Fibroblast of skin of back (primary cell): ENCODE data around the gene MON2. TPM values are rescaled to one million over a fixed set of nuclear protein-coding genes. Genes with fewer than 3 reads are reported as not detected.
"Not testable (repeated sequence)": the region's sequence is repeated elsewhere in the genome, so short reads cannot be mapped to it uniquely, and the experiment has no call there.

Experiments used
- DNase-seq: peaks from one replicate; pipeline ENCODE4 v3.0.0-alpha.2; 2013
- polyA plus RNA-seq, 2 experiments: library from polyadenylated mRNA; unstranded; fragments of 120-200 nt; gene quantifications; one replicate each; pipeline ENCODE4 v1.2.1, GENCODE V29; 2013; ENCODE audit not compliant: insufficient read length in 2 of 2

MON2 gene, protein sequence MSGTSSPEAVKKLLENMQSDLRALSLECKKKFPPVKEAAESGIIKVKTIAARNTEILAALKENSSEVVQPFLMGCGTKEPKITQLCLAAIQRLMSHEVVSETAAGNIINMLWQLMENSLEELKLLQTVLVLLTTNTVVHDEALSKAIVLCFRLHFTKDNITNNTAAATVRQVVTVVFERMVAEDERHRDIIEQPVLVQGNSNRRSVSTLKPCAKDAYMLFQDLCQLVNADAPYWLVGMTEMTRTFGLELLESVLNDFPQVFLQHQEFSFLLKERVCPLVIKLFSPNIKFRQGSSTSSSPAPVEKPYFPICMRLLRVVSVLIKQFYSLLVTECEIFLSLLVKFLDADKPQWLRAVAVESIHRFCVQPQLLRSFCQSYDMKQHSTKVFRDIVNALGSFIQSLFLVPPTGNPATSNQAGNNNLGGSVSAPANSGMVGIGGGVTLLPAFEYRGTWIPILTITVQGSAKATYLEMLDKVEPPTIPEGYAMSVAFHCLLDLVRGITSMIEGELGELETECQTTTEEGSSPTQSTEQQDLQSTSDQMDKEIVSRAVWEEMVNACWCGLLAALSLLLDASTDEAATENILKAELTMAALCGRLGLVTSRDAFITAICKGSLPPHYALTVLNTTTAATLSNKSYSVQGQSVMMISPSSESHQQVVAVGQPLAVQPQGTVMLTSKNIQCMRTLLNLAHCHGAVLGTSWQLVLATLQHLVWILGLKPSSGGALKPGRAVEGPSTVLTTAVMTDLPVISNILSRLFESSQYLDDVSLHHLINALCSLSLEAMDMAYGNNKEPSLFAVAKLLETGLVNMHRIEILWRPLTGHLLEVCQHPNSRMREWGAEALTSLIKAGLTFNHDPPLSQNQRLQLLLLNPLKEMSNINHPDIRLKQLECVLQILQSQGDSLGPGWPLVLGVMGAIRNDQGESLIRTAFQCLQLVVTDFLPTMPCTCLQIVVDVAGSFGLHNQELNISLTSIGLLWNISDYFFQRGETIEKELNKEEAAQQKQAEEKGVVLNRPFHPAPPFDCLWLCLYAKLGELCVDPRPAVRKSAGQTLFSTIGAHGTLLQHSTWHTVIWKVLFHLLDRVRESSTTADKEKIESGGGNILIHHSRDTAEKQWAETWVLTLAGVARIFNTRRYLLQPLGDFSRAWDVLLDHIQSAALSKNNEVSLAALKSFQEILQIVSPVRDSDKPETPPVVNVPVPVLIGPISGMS (N-terminal part only)
- polyA plus RNA-seq (2013, experiment 1 of 2; ENCODE audit: insufficient read length) = 23.4 TPM
- polyA plus RNA-seq (2013, experiment 2 of 2; ENCODE audit: insufficient read length) = 33.4 TPM

DNA sequence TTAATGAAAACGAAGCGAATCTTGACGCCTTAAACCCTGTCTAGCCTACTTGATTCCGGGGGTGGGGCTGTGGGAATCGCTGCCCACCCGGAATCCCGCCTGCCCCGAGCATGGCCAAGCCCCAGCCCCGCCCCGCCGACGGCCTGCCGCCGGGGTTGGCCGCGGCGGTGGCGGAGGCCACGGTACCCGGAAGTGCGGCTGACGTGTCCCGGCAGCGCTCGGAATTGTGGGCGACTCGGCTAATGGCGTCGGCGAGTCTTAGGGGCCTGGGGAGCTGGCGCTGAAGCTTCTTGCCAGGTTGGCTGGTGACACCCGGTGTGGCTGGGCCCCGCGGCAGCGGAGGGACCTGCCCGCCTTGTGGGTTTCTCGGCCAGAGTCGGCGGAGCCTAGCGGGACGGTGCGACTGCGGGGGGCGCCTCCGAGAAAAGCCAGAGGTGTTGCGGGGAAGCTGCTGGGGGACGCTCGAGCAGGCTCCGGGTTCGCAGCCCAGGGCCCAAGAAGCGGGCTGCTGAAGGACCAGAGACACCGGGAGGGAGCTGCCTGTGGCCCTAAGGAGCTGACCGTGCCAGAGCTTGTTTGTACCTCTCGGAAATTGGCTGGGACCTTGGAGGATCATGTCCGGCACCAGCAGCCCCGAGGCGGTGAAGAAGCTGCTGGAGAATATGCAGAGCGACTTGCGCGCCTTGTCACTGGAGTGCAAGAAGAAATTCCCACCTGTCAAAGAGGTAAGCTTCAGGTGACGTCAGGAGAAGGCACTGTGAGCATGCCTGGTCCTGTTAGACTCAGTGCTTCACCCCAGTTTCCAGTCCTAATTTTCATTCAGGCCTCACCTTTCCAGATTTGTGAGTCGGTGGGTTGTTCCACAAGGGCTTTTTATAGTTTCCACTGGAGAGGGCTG lies at the start of gene MON2:
Gene MON2 (plus strand): TSS at position 233 of the 898 bp plus-strand sequence. CDS start 382 bp downstream, at position 615.
- DNase-seq = peak; percentile 90

DNA sequence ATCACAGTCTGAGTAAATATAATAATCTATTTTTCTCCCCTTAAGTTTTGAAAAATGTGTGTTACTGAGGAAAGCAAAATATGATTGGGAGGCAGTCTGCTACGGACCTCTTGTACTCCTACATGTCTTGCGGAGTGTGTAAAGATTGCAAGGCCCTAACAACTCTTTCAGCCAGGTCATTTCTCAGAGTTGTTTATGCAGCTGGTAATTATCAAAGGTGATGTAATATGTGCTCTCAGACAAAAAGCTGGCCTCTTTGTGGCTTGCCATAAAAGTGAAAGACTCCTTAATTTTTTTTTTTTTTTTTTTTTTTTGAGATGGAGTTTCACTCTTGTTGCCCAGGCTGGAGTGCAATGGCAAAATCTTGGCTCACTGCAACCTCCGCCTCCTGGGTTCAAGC lies 40.5 kb upstream of the MON2 start:
- no peak for DNase-seq

DNA sequence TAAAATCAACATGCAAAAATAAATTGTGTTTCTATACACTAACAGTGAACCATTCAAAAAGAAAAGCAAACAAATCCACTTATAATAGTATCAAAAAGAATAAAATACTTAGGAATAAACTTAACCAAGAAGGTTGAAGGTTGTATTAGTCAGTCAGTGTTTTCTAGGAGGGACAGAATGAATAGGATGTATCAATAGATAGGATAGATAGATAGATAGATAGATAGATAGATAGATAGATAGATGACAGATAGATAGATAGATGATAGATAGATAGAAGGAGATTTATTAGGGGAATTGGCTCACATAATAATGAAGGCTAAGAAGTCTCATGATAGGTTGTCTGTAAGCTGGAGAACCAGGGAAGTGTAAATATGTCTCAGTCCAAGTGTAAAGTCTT lies 37.2 kb upstream of the MON2 start:
- DNase-seq = no peak

DNA sequence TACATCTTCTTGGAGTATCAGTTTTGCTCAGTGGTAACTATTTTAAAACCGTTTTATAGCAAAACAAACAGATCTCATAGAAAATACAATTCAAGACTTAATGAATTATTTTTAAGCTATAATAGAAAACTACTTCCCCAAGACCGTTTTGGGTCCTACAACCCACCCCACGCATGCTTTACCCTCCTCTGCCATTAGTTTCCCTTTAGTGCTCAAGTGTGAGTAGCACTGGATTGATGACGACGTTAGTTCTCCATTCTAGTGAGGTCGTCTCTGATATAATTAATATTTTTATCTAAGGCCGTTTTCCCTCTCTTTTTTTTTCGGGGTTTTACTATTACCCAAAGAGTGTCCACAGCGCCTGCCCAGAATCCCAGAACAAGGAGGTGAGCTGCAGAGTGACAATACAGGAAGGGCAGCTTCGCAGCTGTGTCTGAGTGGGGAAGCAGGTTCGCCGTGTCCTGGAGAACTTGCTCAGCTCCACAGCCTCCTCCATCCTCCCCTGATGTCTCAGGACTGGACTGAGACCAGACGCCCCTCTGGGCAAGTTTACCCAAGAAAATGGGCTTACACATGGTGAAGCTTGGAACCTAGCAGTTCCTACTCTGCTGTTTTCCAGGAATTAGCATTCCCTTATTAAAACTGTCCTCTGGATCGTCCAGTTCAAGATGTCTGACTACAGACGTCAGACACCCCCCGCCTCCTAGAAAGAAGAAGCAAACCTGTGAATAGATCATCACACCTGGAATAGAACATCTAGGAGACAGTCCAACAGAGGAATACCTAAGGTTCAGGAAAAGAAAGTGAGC lies 31.9 kb upstream of the MON2 start:
- DNase-seq = no peak

DNA sequence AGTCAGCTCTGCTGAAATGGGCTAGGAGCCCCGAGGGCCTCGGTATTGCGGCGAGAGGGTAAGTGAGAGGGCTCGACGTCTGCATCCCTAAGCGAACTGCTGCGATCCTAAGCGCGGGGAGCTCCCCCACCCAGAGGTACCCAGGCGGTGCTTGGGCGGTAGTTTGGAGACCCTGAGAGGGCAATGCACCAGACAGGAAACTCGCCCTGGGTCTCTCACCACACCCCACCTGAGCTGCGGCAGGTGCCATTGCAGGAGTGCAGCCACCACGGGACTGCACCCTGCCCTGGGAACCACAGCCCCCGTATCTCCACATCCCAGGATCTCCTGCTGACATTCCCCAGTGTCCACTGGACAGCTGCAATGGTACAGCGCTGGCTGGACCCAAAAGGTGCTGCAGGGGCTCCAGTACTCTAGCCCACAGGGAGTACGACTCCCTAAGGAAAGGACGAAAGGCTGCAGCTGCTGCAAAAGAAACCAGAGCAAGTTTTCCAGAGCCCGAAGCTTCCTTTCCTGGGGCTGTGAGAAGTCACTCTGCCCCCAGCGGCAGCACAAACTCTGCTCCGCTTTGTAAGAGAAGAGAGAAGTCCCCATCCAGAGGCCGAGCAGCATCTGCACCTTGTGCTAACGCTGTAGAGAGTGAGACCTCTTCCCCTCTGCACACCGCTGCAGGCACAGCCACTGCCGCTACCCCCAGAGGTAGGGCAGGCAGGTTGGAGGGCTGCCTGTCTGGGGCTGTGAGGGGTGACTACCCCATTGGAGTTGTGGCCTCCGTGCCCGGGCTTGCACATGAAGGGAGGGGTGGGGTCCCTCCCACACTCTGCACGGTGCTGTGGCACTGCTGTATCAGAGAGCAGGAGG lies 31.1 kb upstream of the MON2 start:
- peak; percentile 61 for DNase-seq

DNA sequence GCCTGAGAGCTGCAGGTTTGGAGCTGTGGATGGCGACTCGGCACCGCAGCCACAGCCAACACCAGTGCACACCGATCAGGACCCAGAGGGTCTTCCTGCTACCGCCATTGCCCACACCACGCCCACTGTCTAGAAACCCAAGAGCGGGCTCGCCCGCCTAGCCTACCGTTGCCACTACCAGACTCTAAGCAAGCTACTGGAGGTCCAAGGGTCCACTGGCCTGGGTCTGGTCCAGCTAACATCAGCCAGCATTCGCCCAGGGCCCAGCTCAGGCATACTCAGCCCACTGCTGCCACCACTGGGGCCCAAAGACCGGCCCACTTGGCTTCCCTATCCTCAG lies 30.5 kb upstream of the MON2 start:
- no peak for DNase-seq

DNA sequence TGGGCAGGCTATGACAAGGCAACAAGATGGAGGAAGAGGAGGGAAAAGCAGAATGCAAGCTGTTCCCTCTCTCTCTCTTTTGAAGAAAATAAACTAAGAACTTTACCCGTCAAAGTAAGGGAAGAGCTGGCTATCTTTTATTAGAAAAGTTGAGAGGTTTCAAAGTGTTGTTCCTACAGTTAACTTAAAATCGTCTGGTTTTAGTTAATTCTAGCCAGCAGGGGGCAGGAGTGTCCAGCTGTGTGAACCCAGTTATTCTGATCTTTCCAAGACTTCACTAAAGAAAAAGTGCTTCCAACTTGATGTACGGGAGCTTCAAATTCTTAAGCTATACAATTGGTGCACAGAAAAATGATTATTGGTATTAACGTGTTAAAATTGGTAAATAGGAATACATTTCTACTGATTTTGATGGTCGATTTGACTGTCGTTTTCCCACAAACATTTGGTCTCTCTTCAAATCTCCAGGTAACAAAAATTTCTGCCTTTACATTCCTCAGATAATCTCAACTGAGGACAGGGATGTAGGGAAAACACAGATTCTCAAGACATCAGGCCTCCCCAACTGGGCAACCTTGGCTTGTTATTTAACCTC lies 28.4 kb upstream of the MON2 start:
- peak; percentile 45 for DNase-seq

DNA sequence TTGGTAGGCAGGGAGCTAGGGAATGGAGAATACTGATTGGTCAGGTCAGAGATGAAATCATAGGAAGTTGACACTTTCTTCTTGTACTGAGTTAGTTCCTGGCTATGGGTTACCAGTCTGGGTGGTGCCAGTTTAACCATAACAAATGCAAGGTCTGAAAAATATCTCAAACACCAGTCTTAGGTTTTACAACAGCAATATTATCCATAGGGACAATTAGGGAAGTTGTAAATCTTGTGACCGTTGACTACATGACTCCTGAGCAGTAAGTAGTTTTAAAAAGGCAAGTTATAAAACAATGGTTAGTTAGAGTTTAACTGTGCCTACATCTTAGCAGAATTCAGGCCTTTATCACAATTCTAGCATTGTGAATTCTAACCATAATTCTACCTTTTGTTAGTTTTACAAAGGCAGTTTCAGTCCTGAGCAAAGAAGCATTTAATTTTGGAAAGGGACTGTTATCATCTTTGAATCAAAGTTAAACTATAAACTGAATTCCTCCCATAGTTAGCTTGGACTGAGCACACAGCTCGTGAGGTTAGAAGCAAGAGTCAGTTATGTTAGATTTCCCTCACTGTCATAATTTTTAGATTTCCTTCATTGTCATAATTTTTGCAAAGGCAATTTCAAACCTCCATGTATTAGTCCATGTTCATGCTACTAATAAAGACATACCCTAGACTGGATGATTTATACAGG lies 19.7 kb upstream of the MON2 start:
- DNase-seq = no peak

DNA sequence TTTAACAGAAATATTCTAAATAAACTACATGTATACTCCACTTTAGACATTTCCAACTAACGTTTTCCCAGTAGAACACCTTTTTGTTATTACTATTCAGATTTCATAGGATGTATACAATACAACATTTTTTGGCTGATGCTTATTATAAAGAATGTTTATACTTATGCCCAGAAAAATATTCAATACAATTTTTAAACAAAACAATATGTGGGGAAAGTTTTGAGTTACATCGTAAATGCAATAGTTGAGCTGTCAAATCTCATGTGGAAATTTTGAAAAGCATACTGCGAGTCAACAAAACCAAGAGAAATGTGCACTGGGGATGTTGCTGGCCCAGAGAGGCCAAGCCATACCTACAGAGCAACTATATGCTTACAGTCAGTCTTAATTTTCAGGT lies 18.2 kb upstream of the MON2 start:
- no peak for DNase-seq

DNA sequence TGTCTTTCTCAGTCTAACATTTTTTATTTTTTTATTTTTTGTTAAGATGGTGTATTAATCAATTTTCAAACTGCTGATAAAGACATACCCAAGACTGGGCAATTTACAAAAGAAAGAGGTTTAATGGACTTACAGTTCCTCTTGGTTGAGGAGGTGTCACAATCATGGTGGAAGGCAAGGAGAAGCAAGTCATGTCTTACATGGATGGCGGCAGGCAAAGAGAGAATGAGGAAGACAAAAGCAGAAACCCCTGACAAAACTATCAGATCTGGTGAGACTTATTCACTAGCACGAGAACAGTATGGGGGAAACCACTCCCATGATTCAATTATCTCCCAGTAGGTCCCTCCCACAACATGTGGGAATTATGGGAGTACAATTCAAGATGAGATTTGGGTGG lies 11.2 kb upstream of the MON2 start:
- DNase-seq = not testable (repeated sequence)

DNA sequence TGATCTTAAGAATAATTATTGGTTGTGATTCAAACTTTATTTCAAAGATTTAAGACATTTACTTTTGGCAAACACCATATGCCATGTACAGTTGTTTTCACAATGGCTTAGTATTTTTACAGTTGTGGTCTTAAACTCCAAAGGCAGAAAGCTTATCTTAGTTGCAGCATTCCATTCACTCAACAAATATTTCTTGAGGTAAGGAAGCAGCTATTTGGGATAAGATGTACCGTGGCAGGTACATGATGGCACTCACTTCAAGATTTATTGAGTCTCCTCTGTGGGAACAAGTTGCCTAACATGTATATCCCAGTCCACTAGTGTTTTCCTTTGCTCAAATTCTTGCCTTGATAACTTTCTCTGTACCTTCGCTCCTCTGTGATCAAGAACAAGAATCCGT lies 8.0 kb upstream of the MON2 start:
- no peak for DNase-seq

DNA sequence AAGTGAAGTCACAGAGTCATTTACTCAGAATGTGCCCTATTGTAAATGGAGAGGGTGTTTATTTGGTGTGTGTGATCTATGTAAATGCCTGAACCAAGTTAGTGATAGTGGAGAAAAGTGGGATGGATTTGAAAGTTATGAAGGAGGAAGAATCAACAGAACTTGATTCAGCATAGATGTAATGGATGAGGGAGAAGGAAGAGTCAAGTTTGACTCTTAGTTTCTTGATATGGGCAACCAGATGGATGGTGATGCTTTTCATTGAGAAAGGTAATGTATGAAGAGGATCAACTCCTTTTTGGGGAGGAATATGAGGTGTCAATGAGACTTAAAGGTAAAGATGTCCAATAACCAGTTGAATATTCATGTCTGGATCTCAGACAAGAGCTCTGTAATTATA lies 6.7 kb upstream of the MON2 start:
- DNase-seq = no peak

DNA sequence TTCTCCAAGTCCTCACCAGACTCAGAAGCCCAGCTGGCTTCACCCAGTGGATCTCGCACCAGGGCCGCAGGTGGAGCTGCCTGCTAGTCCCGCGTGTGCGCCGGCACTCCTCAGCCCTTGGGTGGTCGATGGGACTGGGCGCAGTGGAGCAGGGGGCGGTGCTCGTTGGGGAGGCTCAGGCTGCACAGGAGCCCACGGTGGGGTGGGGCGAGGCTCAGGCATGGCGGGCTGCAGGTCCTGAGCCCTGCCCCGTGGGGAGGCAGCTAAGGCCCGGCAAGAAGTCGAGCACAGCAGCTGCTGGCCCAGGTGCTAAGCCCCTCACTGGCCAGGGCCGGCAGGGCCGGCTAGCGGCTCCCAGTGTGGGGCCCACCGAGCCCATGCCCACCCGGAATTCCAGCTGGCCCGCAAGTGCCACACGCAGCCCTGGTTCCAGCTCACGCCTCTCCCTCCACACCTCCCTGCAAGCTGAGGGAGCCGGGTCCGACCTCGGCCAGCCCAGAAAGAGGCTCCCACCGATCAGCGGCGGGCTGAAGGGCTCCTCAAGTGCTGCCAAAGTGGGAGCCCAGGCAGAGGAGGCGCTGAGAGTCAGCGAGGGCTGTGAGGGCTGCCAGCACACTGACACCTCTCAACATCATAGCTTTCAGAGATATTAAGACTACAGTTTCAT lies 5.3 kb upstream of the MON2 start:
- not testable (repeated sequence) for DNase-seq

DNA sequence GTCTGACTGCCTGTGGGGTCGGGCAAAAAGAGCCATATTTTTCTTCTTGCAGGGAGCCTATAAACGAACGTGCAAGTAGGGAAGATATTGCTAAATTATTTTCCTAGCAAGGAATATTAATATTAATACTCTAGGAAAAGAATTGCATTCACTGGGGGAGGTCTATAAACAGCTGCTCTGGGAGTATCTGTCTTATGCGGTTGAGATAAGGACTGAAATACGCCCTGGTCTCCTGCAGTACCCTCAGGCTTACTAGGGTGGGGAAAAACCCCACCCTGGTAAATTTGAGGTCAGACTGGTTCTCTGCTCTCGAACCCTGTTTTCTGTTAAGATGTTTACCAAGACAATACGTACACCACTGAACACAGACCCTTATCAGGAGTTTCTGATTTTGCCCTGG lies 3.4 kb upstream of the MON2 start:
- DNase-seq = not testable (repeated sequence)

DNA sequence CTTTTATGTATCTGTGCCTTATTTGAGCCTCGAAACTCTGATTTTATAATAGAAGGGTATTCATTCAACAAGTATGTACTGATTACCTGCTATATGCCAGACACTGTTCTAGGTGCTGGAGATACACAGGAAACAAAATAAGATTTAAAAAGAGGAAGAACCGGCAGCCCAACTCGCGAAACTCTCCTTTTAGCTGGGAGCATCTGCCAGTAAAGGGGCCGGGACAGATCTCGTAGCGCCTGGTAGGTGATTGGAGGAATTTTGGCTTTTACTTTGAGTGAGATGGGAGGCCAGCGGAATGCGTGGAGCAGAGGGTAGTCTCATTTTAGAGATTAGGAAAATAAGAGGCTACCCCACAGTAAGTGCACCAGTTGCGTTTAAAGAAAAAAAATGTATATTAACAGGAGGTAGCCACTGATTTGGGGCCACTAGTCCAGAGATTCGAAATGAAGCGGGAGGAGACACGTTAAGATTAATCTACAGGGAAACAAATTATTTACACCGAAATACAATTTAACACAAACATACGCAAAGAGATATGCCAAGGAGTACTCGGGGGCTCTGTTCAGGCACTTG lies 520 bp upstream of the MON2 start:
- peak; percentile 44 for DNase-seq

DNA sequence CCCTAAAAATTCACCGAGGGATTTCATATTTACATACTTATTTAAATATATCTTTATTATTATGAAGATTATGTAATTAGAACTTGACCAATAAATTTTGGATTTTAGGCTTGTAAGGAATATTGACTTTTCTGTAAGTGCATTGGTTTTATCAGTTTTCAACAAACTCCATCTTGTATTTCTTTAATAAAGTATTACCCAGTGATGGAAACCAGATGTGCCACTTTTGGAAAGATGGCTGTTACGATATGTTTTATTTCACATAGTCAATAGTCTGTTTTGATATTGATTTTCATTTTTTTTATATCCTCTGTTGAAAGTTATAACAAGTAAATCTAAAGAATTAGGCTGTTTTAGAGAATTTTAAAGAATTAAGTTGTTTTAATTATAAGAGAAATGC lies 1.8 kb downstream of the MON2 start:
- no peak for DNase-seq

DNA sequence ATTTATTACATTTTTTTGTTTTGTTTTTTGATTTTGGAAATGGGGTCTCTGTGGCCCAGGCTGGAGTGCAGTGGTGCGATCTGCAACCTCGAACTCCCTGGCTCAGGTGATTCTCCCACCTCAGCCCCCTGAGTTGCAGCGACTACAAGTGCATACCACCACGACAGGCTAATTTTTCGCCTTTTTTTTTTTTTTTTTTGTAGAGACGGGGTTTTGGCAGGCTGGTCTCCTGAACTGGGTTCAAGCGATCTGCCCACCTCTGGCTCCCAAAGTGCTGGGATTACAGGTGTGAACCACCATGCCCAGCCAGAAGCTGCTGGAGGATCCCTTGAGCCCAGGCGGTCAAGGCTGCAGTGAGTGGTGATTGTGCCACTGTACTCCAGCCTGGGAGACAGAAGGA lies 2.3 kb downstream of the MON2 start:
- DNase-seq = no peak

DNA sequence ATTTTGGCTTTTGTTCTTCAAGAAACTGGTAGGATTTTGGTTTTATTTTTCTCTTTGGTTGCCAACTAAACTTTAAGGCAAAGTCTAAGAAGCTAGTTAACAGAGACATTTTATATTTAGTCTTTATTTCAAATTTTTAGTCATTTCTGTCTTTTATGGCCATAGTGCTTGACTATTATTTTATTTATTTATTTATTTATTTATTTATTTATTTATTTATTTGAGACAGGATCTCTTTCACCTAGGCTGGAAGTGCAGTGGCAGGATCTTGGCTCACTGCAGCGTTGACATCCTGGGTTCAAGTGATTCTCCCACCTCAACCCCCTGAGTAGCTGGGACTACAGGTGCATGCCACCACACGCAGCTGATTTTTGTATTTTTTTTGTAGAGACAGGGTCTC lies 3.1 kb downstream of the MON2 start:
- no peak for DNase-seq
